NOMO-1 treated with dmso at 0.1 percent for 144 hours (cell line): ENCODE data around the gene FOXP4.

ENCODE experiments used
- DNase-seq: peaks from one replicate; lab custom pipeline; 2025; ENCODE audit not compliant: unreplicated experiment; lab: John Stamatoyannopoulos, UW

The FOXP4 gene

GRCh38 chr6:41582540-41582939, 36.4 kb downstream of the FOXP4 start:
- no peak for DNase-seq

DNA sequence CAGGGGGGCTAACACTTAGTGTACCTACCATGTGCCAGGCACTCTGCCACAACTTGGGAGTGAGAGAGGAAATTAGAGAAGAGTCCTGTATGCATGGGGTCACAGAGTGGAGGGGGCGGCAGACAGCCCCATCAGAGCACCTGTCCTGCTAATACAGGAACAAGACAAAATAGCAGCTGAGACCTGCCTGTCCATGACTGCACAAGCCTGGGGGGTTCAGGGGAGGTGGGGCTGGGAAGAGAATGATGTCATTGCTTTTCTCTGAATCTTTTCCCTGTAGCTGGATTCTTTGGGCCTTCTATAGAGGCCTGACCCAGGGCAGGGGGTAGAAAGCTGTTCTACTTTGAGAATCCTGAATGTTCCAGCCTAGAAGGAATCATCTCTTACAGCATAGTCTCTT, 37.4 kb downstream of the FOXP4 start:
- no peak for DNase-seq

- DNase-seq, result no peak
Observed at GRCh38 chr6:41584205-41584604, 38.0 kb downstream of the FOXP4 start.

GRCh38 chr6:41584668-41585205, 38.6 kb downstream of the FOXP4 start:
- no peak for DNase-seq

GRCh38 chr6:41585605-41586004, 39.4 kb downstream of the FOXP4 start:
- no peak for DNase-seq

- DNase-seq, result no peak
Observed at GRCh38 chr6:41586252-41587007, 40.2 kb downstream of the FOXP4 start.

DNA sequence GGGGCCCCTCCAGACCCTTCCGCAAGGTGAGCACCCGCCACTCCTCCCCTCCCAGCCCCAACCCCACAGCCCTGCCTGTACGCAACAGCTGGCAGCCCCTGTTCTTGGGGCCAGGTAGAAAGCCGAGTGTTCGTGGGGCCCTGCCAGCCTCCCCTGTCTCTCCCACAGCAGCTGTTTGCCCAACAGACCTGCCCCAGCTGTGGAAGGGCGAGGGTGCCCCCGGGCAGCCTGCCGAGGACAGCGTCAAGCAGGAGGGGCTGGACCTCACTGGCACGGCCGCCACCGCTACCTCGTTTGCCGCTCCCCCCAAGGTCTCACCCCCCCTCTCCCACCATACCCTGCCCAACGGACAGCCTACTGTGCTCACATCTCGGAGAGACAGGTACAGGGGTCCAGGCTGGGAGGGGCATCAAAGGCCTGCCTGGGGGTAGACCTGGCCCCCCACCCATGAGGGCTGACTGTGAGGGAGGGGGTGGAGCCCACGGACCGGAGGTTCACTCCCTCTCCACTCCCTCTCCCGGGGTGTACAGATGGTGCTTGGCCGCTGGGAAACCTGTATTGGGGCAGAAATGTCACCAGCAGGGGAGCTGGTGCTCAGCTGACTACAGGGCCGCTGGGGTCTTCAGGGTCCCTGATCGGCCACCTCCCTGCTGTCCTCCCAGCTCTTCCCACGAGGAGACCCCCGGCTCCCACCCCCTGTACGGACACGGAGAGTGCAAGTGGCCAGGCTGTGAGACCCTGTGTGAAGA, 41.1 kb downstream of the FOXP4 start:
- no peak for DNase-seq

DNA sequence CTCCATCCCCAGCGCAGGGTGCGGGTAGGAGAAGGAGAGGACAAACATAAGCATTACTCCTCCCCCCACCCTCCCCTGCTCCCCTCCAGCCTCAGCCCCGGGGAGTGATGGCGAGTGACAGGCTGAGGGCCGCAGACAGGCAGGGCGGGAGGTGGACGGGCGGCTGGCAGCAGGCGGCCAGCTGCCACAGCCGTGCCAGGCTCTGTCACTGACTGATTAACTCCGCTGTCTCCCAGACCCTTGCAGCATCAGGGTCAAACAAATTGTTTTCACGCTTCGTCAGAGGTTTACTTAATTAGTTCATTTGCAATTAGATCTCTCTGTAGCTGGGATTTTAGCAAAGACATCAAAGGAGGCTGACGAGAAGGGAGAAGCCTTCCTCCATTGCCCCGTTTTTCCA, 41.9 kb downstream of the FOXP4 start:
- DNase-seq, result no peak

DNA sequence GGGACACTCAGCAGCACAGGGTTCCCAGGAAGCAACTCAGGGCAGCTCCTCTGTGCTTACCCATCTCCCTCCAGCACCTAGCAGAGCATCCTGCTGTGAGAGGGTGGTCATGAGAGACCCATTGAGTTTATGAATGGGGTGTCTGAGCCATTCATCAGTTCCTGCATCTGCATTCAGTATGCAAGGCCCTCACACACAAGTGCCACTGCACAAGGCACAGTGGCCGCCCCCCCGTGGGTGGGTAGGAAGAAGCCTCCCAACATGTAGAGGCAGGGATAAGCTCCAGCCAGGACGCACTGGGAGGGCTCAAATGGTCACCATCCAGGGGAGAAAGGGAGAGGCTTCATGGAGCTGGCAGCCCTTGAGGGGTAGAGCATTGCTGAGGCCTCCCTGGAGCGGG, 43.0 kb downstream of the FOXP4 start:
- DNase-seq, result no peak

DNA sequence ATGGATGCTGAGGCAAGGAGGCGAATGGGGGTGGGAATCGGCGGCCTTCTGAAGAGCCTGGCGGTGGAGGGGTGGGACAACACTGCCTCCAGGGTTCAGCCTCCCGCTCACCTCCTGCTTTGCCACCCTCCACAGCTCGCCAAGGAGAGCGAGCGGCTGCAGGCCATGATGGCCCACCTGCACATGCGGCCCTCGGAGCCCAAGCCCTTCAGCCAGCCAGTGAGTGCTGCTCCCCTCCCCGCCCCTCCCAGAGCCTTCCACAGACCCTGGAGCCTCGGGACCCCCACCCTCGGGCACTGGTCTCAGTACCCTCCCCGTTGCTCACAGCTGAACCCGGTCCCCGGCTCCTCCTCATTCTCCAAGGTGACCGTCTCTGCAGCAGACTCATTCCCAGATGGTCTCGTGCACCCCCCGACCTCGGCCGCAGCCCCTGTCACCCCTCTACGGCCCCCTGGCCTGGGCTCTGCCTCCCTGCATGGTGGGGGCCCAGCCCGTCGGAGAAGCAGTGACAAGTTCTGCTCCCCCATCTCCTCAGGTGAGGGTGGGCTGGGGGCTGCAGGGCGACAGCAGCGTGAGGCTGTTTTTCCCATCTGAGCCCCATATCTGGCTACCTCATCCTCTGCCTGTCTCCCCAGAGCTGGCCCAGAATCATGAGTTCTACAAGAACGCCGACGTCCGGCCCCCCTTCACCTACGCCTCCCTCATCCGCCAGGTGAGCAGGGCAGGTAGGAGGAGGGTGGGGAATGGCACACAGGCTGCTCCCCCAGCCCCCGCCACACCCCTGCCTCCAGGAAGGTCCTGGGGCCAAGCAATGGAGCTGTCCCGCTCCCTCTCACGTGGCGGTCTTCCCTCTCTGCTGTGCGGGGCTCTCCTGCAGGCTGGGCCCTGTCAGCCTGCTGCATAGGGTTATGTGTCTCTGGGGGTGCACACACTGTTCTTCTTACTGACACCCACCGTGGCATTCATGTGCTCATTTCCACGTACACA, 43.7 kb downstream of the FOXP4 start:
- no peak for DNase-seq

DNA sequence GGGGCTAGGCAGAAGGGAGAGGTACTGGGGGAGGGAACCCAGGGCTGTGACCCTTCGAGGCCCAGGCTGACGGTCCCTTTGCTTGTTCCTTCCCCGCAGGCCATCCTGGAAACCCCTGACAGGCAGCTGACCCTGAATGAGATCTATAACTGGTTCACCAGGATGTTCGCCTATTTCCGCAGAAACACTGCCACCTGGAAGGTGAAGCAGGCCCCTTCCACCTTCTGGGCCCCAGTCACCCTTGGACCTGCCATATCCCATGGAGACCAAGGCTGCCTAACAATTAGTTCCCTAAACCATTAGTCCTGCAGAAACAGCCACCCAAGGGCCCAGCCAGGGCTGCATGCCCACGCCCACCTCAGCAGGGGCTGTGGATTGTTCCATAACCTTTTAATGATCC, 44.9 kb downstream of the FOXP4 start:
- no peak for DNase-seq

DNA sequence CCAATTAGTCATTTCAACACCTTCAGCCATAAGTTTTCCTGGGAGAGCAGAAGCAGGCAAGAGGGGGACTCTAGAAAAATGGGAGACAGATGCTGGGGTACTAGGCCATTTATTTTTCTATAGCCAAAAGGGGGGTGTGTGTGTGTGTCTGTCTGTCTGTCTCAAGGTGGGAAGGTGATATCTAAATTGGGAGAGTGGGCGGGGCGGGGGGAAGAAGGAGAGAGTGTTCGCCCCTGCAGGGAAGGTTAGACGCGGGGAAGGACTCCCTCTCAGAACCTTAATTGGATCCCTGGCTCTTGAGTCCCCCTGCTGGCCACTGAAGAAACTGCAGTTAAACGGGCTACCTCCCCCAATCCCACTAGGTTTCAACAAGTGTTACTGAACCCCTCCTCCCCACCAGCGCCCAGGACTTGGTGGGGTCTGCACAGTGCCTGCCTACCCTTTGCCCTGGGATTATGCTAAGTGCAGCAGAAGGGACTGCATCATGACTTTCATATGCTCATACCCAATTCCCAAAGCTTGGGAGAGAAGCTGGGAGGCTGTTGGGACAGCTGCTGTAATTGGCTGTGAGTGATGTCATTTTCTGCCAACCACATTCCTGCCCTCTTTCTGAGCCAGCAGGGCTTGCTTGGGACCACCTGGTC, 45.8 kb downstream of the FOXP4 start:
- peak; percentile 11 for DNase-seq

DNA sequence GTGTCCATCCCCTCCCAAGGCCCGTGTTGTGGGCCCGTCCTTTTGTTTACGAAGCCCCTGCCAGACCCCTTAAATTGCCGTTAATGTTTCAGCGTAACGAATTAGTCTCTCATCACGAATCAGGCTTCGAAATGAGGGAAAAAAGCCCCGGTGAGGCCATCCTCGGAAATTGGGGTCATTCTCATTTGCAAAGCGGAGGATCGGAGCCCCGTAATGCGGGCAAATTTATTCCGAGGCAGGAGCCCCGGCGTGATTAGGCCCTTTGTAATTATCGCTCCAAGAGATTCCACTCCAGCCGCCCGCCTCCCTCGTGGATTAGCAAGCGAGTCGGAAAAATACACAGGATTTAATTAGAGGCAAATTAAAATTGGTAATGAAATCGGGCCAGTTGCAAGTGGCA, 47.2 kb downstream of the FOXP4 start:
- DNase-seq, result no peak

DNA sequence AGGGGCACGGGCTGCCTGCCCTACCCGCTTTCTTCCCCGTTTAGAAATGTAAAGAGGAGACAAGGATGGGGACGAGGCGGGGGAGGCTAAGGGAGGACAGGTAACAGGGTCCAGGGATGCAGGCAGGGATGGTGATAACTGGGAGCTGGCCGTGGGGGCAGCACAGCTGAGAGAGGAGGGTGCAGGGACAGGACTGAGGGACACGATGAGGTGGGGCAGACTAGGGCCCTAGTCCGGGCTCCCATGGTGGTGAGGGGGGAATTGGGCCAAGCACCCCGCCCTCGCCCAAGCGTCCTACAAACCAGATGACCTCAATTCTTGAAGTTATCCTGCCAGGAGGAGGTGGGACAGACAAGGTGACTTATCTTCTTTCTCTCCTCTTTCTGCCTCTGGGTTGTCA, 47.7 kb downstream of the FOXP4 start:
- DNase-seq, result no peak

GRCh38 chr6:41594326-41594725, 48.1 kb downstream of the FOXP4 start:
- DNase-seq, result no peak

GRCh38 chr6:41594766-41595165, 48.6 kb downstream of the FOXP4 start:
- no peak for DNase-seq

- no peak for DNase-seq
Observed at GRCh38 chr6:41595166-41595565, 49.0 kb downstream of the FOXP4 start.

DNA sequence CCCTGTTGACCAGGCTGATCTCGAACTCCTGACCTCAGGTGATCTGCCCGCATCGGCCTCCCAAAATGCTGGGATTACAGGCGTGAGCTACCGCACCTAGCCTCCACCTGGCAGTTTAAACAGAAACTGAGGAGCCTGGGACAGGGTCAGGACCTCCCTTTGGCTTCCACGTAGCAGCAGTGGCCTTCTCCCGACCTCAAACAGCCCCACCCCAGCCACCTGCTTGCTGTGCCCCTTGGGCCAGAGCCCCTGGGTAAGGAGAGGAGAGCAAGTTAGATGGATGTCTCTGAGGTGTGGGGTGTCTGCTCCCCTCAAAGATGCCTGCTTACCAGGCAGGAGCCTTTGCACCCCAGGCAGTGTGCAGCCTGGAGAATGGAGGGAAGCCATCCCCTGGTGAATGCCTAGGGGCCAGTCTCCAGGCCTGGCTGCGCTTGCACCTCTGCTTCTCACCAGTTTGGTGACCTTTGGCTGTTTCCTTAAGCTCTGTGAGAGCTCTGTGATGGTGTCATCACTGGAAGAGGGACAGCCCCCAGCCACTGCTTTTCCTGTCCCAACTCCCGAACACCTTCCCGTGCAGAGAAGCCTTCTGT, 50.0 kb downstream of the FOXP4 start:
- no peak for DNase-seq

- no peak for DNase-seq
Observed at GRCh38 chr6:41596807-41597206, 50.6 kb downstream of the FOXP4 start.

GRCh38 chr6:41597246-41598000, 51.2 kb downstream of the FOXP4 start:
- DNase-seq, result no peak
